Vagina (tissue), 2 donors: ENCODE data around the gene SYNE1. TPM values are rescaled to one million over a fixed set of nuclear protein-coding genes. Genes with fewer than 3 reads are reported as not detected.
"Not testable (repeated sequence)": the region's sequence is repeated elsewhere in the genome, so short reads cannot be mapped to it uniquely, and the experiment has no call there.

Experiments used
- DNase-seq, 2 donors: peaks; one replicate each; pipeline ENCODE4 v3.0.0-alpha.2; 2017; ENCODE audit errors: extremely low spot score in 2 of 2
- H3K27ac ChIP-seq: fragments of 200-600 bp; sonication (generic); one replicate; pipeline ENCODE4 v1.5.1; 2019
- H3K27me3 ChIP-seq: fragments of 200-600 bp; sonication (generic); one replicate; pipeline ENCODE4 v1.5.1; 2019
- H3K36me3 ChIP-seq, 2 donors: fragments of 200-600 bp; sonication (generic); one replicate each; pipeline ENCODE4 v1.5.1; 2017 to 2019
- H3K4me1 ChIP-seq: fragments of 200-600 bp; sonication (generic); one replicate; pipeline ENCODE4 v1.5.1; 2019
- H3K4me3 ChIP-seq, 2 donors: fragments of 200-600 bp; sonication (generic); 1 replicate in 1 of 2; 2 replicates in 1 of 2; pipeline ENCODE4 v1.5.1; 2016 to 2019
- H3K9me3 ChIP-seq: fragments of 200-600 bp; sonication (generic); one replicate; pipeline ENCODE4 v1.5.1; 2019
- CTCF ChIP-seq, 3 experiments: fragments of 450-650 bp in 2 of 3; fragments of 200-600 bp in 1 of 3; sonication (generic) in 1 of 3; IDR thresholded peaks; one replicate each; pipeline ENCODE4 v1.5.1; 2017 to 2019; ENCODE audit warnings: antibody characterized with exemption in 3 of 3, mild to moderate bottlenecking in 2 of 3, moderate library complexity in 2 of 3
- POLR2A ChIP-seq, 2 donors: fragments of 450-650 bp; IDR thresholded peaks; one replicate each; pipeline ENCODE4 v1.6.1; 2017; ENCODE audit warnings: antibody characterized with exemption in 2 of 2, mild to moderate bottlenecking in 2 of 2, moderate library complexity in 2 of 2
- POLR2AphosphoS5 ChIP-seq, 2 donors: sonication (generic); formaldehyde crosslinking; IDR thresholded peaks; one replicate each; pipeline ENCODE4 v1.9.0; 2017; ENCODE audit warnings: antibody characterized with exemption in 2 of 2, mild to moderate bottlenecking in 2 of 2, low read depth in 1 of 2; ENCODE audit not compliant: insufficient read depth in 1 of 2
- intact Hi-C: fragments of 100-400 bp; cut with DNase I; formaldehyde crosslinking; loops from one replicate; pipeline ENCODE4 v1.15.1; 2023
- total RNA-seq: library from RNA; depleted of rRNA; stranded (reverse); fragments of >200 nt; gene quantifications from one replicate; pipeline ENCODE4 v1.2.3, GENCODE V29; 2016

Gene SYNE1
- total RNA-seq, 1 donor from 2014 or later = 81.5 TPM

- Histone ChIP-seq H3K9me3 (no peaks in the 10 kb centered on the region), H3K27me3 (no peaks in the 10 kb centered on the region), H3K4me1 (peaks cover 4% of the 10 kb centered on the region), H3K36me3 (peaks cover 0 to 14% of the 10 kb centered on the region in 2 donors), H3K4me3 (no peak overlapping the region), H3K27ac (no peak overlapping the region)
- no peak for TF ChIP-seq POLR2AphosphoS5 (IDR thresholded peaks at IDR 0.05; ENCODE audit: insufficient read depth in 1 of 2, low read depth in 1 of 2)
- TF ChIP-seq POLR2A (IDR thresholded peaks at IDR 0.05) = no peak
- TF ChIP-seq CTCF (IDR thresholded peaks at IDR 0.05) = no peak
- intact Hi-C loops = no loop called here
- no peak for DNase-seq
These were observed 495.1 kb downstream of the SYNE1 start for GRCh38 chr6:152142105-152142504.

GRCh38 chr6:152138344-152138743 lies 498.8 kb downstream of the SYNE1 start:
- H3K9me3 ChIP-seq, H3K4me3 ChIP-seq, intact Hi-C loops, H3K4me1 ChIP-seq, DNase-seq, H3K27ac ChIP-seq, H3K27me3 ChIP-seq: not testable (repeated sequence)
- peaks cover 0 to 31% of the 10 kb centered on the region in 2 donors for H3K36me3 ChIP-seq

- no peak for DNase-seq
- Histone ChIP-seq H3K27ac (no peak overlapping the region), H3K9me3 (no peaks in the 10 kb centered on the region), H3K4me1 (no peaks in the 10 kb centered on the region), H3K36me3 (peaks cover 0 to 49% of the 10 kb centered on the region in 2 donors), H3K27me3 (no peaks in the 10 kb centered on the region), H3K4me3 (no peak overlapping the region)
- TF ChIP-seq POLR2AphosphoS5 (IDR thresholded peaks at IDR 0.05; ENCODE audit: insufficient read depth in 1 of 2, low read depth in 1 of 2) = no peak
- no peak for TF ChIP-seq POLR2A (IDR thresholded peaks at IDR 0.05)
- TF ChIP-seq CTCF (IDR thresholded peaks at IDR 0.05) = no peak
- intact Hi-C loops = no loop called here
These were observed 500.7 kb downstream of the SYNE1 start for GRCh38 chr6:152136449-152136825.

GRCh38 chr6:152135755-152136448 lies 501.3 kb downstream of the SYNE1 start:
- no peak for DNase-seq
- no peaks in the 10 kb centered on the region for H3K27me3 ChIP-seq
- H3K27ac ChIP-seq = no peak overlapping the region
- intact Hi-C loops = no loop called here
- no peaks in the 10 kb centered on the region for H3K4me1 ChIP-seq
- no peak for TF ChIP-seq POLR2AphosphoS5 (IDR thresholded peaks at IDR 0.05; ENCODE audit: insufficient read depth in 1 of 2, low read depth in 1 of 2)
- TF ChIP-seq POLR2A (IDR thresholded peaks at IDR 0.05) = no peak
- no peak for TF ChIP-seq CTCF (IDR thresholded peaks at IDR 0.05)
- no peak overlapping the region for H3K4me3 ChIP-seq
- peaks cover 0 to 47% of the 10 kb centered on the region in 2 donors for H3K36me3 ChIP-seq
- no peaks in the 10 kb centered on the region for H3K9me3 ChIP-seq

- H3K9me3 ChIP-seq = no peaks in the 10 kb centered on the region
- H3K27me3 ChIP-seq = no peaks in the 10 kb centered on the region
- peaks cover 13% of the 10 kb centered on the region for H3K4me1 ChIP-seq
- intact Hi-C loops = no loop called here
- H3K27ac ChIP-seq = peak overlapping the region; percentile 86
- peak in 1 of 2 donors; percentile 59 for TF ChIP-seq POLR2AphosphoS5 (IDR thresholded peaks at IDR 0.05; ENCODE audit: insufficient read depth in 1 of 2, low read depth in 1 of 2)
- TF ChIP-seq POLR2A (IDR thresholded peaks at IDR 0.05) = no peak
- no peak for TF ChIP-seq CTCF (IDR thresholded peaks at IDR 0.05)
- peaks cover 0 to 21% of the 10 kb centered on the region in 2 donors for H3K36me3 ChIP-seq
- no peak for DNase-seq
- peak overlapping the region in 1 of 2 donors; percentile 17 for H3K4me3 ChIP-seq
These were observed 506.7 kb downstream of the SYNE1 start for GRCh38 chr6:152130441-152130840.
